A549 (cell line): ENCODE data around the gene MAP3K8. TPM values are rescaled to one million over a fixed set of nuclear protein-coding genes. Genes with fewer than 3 reads are reported as not detected.

Source experiments
- ATAC-seq, 2 experiments: fragments of 200-7000 bp in 1 of 2; fragments of >200 bp in 1 of 2; cut with Nextera tagmentation in 1 of 2; cut with Tn5 transposase in 1 of 2; 3 replicates each; pipeline versions ENCODE4 v1.8.0 to v1.9.1; 2018 to 2020; ENCODE audit warnings: mild to moderate bottlenecking in 1 of 2, moderate library complexity in 1 of 2
- CTCF ChIA-PET: fragments of 300-600 bp; sonication (Branson Sonifier 250); formaldehyde crosslinking; extraction: SDS; loops from one replicate; lab custom pipeline; 2021; ENCODE audit warnings: antibody characterized with exemption, inconsistent platforms; lab: Yijun Ruan, JAX
- POLR2A ChIA-PET: fragments of 350-600 bp; formaldehyde crosslinking; extraction: SDS; loops from one replicate; lab custom pipeline; 2021; ENCODE audit warnings: antibody characterized with exemption, inconsistent platforms; lab: Yijun Ruan, JAX
- DNase-seq, 2 experiments: peaks; one replicate each; pipeline versions ENCODE4 v3.0.0 to v3.0.0-alpha.2; 2011 to 2016; ENCODE audit warnings: low read depth in 1 of 2, low spot score in 1 of 2
- FAIRE-seq: peaks from 2 replicates; lab custom pipeline; 2011; peaks lifted over from hg19 to GRCh38; lab: Jason Lieb, UNC
- H3K27ac ChIP-seq, 2 experiments: fragments of >200 bp; sonication (Bioruptor Twin); formaldehyde crosslinking; 3 replicates each; pipeline ENCODE4 v1.5.1; 2016 to 2017
- H3K4me1 ChIP-seq: fragments of >200 bp; sonication (Bioruptor Twin); formaldehyde crosslinking; 3 replicates; pipeline ENCODE4 v1.6.1; 2016
- H3K4me2 ChIP-seq: fragments of >200 bp; sonication (Bioruptor Twin); formaldehyde crosslinking; 3 replicates; pipeline ENCODE4 v1.6.1; 2016
- H3K4me3 ChIP-seq: fragments of >200 bp; sonication (Bioruptor Twin); formaldehyde crosslinking; 3 replicates; pipeline ENCODE4 v1.5.1; 2016
- H3K9me3 ChIP-seq: fragments of >200 bp; sonication (Bioruptor Twin); formaldehyde crosslinking; 3 replicates; pipeline ENCODE4 v1.6.1; 2016
- CEBPB ChIP-seq, 2 experiments: fragments of >200 bp in 1 of 2; sonication (Bioruptor Twin) in 1 of 2; formaldehyde crosslinking in 1 of 2; IDR thresholded peaks; 2 replicates each; pipeline ENCODE4 v1.6.1; 2012 to 2016
- CHD2 ChIP-seq: fragments of 150-350 bp; IDR thresholded peaks from 2 replicates; pipeline ENCODE4 v1.6.1; 2014; ENCODE audit warnings: low read length; ENCODE audit not compliant: partially characterized antibody
- CHD4 ChIP-seq: fragments of 200-600 bp; sonication (generic); IDR thresholded peaks from 2 replicates; pipeline ENCODE4 v1.6.1; 2016; ENCODE audit warnings: antibody characterized with exemption, mild to moderate bottlenecking, borderline replicate concordance
- EHF ChIP-seq: fragments of 250-450 bp; sonication (Bioruptor Pico); IDR thresholded peaks from 2 replicates; pipeline ENCODE4 v1.5.0; 2020; ENCODE audit warnings: mild to moderate bottlenecking
- FOSB ChIP-seq: fragments of 250-450 bp; sonication (Bioruptor Pico); IDR thresholded peaks from 2 replicates; pipeline ENCODE4 v1.5.0; 2020; ENCODE audit warnings: mild to moderate bottlenecking, moderate library complexity
- FOSL2 ChIP-seq, 2 experiments: fragments of 450-650 bp in 1 of 2; fragments of >200 bp in 1 of 2; sonication (Bioruptor Twin) in 1 of 2; formaldehyde crosslinking; IDR thresholded peaks; 2 replicates each; pipeline versions ENCODE4 v1.5.0 to v1.6.1; 2016 to 2020; ENCODE audit warnings: mild to moderate bottlenecking in 1 of 2, moderate library complexity in 1 of 2
- FOXS1 ChIP-seq: fragments of 250-450 bp; sonication (Bioruptor Pico); IDR thresholded peaks from 2 replicates; pipeline ENCODE4 v1.5.0; 2020; ENCODE audit warnings: mild to moderate bottlenecking, moderate library complexity
- GATA3 ChIP-seq: IDR thresholded peaks from 2 replicates; pipeline ENCODE4 v1.6.1; 2012; ENCODE audit warnings: borderline replicate concordance
- HOXB5 ChIP-seq: fragments of 250-450 bp; sonication (Bioruptor Pico); IDR thresholded peaks from 2 replicates; pipeline ENCODE4 v1.5.0; 2020; ENCODE audit warnings: mild to moderate bottlenecking, moderate library complexity
- JUNB ChIP-seq: fragments of >200 bp; sonication (Bioruptor Twin); formaldehyde crosslinking; IDR thresholded peaks from 2 replicates; pipeline ENCODE4 v1.6.1; 2016
- MAFK ChIP-seq: fragments of 450-650 bp; IDR thresholded peaks from 2 replicates; pipeline ENCODE4 v1.6.1; 2014; ENCODE audit not compliant: partially characterized antibody
- MAZ ChIP-seq: fragments of 150-350 bp; IDR thresholded peaks from 2 replicates; pipeline ENCODE4 v1.6.1; 2014; ENCODE audit warnings: antibody characterized with exemption, low read depth, low read length, borderline replicate concordance
- NR3C1 ChIP-seq: fragments of >200 bp; sonication (Bioruptor Twin); formaldehyde crosslinking; IDR thresholded peaks from 3 replicates; pipeline ENCODE4 v1.6.1; 2017
- POLR2AphosphoS2 ChIP-seq: conservative IDR thresholded peaks from 2 replicates; pipeline ENCODE4 v1.6.1; 2012; ENCODE audit warnings: low read length, improper control_type of control experiment, inconsistent platforms
- TP53 ChIP-seq: fragments of 250-450 bp; sonication (Bioruptor Pico); IDR thresholded peaks from 2 replicates; pipeline ENCODE4 v1.5.0; 2021; ENCODE audit warnings: mild to moderate bottlenecking, moderate library complexity
- ZC3H11A ChIP-seq: fragments of 450-650 bp; IDR thresholded peaks from 2 replicates; pipeline ENCODE4 v1.6.1; 2014; ENCODE audit warnings: antibody characterized with exemption, mild to moderate bottlenecking
- ZFP36 ChIP-seq: fragments of 450-650 bp; IDR thresholded peaks from 2 replicates; pipeline ENCODE4 v1.6.1; 2014; ENCODE audit warnings: borderline replicate concordance; ENCODE audit not compliant: partially characterized antibody
- WGBS: methylation state at CpG from one replicate; pipeline ENCODE4 v1.1.6; 2017; ENCODE audit errors: missing lambda C conversion rate; 5-methylcytosine and 5-hydroxymethylcytosine counted together
- polyA plus RNA-seq, 4 experiments: library from polyadenylated mRNA; depleted of rRNA in 3 of 4; stranded (reverse); fragments of >200 nt; fragmentation: RNase III in 1 of 4; extraction: RNeasy Plus Mini Kit Qiagen cat#74134 plus additional on column Dnase treatment in 1 of 4; gene quantifications; 2 replicates in 3 of 4; 3 replicates in 1 of 4; pipeline ENCODE4 v1.2.3, GENCODE V29; 2011 to 2017
- TF ChIP-seq, protein P1 (sequence below): IDR thresholded peaks from 2 replicates; pipeline ENCODE4 v1.6.1; 2012; ENCODE audit warnings: low read depth, borderline replicate concordance
- TF ChIP-seq, protein P2 (sequence below): fragments of 150-350 bp; IDR thresholded peaks from 2 replicates; pipeline ENCODE4 v1.6.1; 2014; ENCODE audit warnings: low read depth, mild to moderate bottlenecking, low read length
- TF ChIP-seq, protein P3 (sequence below): fragments of 450-650 bp; IDR thresholded peaks from 2 replicates; pipeline ENCODE4 v1.6.1; 2014; ENCODE audit warnings: antibody characterized with exemption
- TF ChIP-seq, protein P4 (sequence below): fragments of 250-450 bp; sonication (Bioruptor Pico); IDR thresholded peaks from 2 replicates; pipeline ENCODE4 v1.5.0; 2020; ENCODE audit warnings: low read depth, mild to moderate bottlenecking, moderate library complexity
- TF ChIP-seq, protein P5 (sequence below): fragments of 250-450 bp; sonication (Bioruptor Pico); IDR thresholded peaks from 2 replicates; pipeline ENCODE4 v1.5.0; 2021; ENCODE audit warnings: mild to moderate bottlenecking, moderate library complexity, borderline replicate concordance

MAP3K8 gene
- polyA plus RNA-seq, 2 of the 4 experiments (the other 2 are of a cell fraction): 26.4 to 50.8 TPM

DNA sequence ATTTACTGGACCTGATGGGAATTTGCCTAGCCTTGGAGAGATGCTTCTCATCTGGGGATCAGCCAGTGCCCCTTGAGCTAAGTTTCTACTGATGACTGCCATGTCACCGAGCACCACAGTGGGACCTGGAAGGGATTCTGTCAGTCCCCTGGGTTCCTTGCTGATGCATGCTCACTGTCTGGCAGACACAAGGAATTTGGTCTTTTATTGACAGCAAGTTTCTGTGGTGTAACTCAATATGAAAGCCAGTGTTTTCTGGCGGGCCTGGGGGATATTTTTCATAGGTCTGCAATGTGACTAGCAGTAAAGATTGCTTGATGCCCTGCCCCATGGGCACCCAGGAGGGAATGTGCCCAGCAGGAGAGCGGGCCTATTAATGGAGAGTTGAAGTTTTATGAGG is 30.7 kb downstream of the MAP3K8 start:
- ChIA-PET CTCF (interaction anchor here (0.6 to 2.6 kb wide), 8 partner anchors 10 to 158 kb away, joined by 3 to 11 read pairs (median 4); no protein-coding TSS in a partner anchor), POLR2A (interaction anchor here (0.5 to 1.2 kb wide), 3 partner anchors 31 to 45 kb away, joined by 3 read pairs; partner anchors contain the start of gene MAP3K8)
- peak in 1 of 2 experiments; percentile 47; a peak in 3 of 6 replicates for ATAC-seq

DNA sequence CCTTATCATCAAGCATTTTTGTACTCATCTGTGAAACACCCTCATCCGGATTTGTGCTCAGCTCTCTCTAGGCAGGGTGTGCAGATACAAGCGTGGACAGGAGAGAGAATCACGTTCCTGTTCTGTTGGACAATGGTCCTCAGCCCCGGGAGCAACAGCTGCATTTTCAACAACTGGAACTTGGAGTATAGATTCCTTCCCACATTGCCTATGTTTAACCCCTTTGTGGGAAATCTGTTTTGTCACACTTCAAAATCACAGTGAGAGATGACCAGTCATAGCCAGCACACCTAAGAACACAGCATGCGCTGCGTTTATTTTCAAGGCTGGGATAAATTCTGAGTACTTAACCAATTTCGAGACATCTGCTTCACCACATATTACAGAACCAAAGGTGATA is 32.5 kb downstream of the MAP3K8 start:
- CTCF ChIA-PET: interaction anchor here (0.6 to 1.9 kb wide), 4 partner anchors 24 to 239 kb away, joined by 3 to 5 read pairs (median 3); no protein-coding TSS in a partner anchor
- 82% methylated on average over 7 of the region's 7 CpGs for WGBS
- POLR2A ChIA-PET: no interaction called here

More for the DNA sequence above, 30.7 kb downstream of the MAP3K8 start:
- no peak overlapping the region for H3K4me3 ChIP-seq
- no peak overlapping the region; the same call in 1 of the 3 replicates for H3K4me2 ChIP-seq
- H3K27ac ChIP-seq: peak overlapping the region in 1 of 2 experiments; percentile 58; a peak in 3 of 6 replicates
- 86% methylated on average over 3 of the region's 3 CpGs for WGBS
- no peaks in the 10 kb centered on the region for H3K9me3 ChIP-seq
- no peak for FAIRE-seq
- no peak for TF ChIP-seq JUNB
- no peak for TF ChIP-seq CEBPB (IDR thresholded peaks at IDR 0.05)
- TF ChIP-seq, protein P1, sequence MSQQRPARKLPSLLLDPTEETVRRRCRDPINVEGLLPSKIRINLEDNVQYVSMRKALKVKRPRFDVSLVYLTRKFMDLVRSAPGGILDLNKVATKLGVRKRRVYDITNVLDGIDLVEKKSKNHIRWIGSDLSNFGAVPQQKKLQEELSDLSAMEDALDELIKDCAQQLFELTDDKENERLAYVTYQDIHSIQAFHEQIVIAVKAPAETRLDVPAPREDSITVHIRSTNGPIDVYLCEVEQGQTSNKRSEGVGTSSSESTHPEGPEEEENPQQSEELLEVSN: no peak
- TF ChIP-seq, protein P2, sequence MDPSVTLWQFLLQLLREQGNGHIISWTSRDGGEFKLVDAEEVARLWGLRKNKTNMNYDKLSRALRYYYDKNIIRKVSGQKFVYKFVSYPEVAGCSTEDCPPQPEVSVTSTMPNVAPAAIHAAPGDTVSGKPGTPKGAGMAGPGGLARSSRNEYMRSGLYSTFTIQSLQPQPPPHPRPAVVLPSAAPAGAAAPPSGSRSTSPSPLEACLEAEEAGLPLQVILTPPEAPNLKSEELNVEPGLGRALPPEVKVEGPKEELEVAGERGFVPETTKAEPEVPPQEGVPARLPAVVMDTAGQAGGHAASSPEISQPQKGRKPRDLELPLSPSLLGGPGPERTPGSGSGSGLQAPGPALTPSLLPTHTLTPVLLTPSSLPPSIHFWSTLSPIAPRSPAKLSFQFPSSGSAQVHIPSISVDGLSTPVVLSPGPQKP: no peak
- TF ChIP-seq CHD4: no peak
- TF ChIP-seq, protein P3, sequence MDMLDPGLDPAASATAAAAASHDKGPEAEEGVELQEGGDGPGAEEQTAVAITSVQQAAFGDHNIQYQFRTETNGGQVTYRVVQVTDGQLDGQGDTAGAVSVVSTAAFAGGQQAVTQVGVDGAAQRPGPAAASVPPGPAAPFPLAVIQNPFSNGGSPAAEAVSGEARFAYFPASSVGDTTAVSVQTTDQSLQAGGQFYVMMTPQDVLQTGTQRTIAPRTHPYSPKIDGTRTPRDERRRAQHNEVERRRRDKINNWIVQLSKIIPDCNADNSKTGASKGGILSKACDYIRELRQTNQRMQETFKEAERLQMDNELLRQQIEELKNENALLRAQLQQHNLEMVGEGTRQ: no peak
- no peak for TF ChIP-seq FOSB
- no peak for TF ChIP-seq ZC3H11A
- TF ChIP-seq, protein P4, sequence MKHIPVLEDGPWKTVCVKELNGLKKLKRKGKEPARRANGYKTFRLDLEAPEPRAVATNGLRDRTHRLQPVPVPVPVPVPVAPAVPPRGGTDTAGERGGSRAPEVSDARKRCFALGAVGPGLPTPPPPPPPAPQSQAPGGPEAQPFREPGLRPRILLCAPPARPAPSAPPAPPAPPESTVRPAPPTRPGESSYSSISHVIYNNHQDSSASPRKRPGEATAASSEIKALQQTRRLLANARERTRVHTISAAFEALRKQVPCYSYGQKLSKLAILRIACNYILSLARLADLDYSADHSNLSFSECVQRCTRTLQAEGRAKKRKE (CRISPR knock-in tag): no peak
- no peak for TF ChIP-seq MAFK
- no peak for TF ChIP-seq FOXS1 (CRISPR knock-in tag)
- TF ChIP-seq, protein P5, sequence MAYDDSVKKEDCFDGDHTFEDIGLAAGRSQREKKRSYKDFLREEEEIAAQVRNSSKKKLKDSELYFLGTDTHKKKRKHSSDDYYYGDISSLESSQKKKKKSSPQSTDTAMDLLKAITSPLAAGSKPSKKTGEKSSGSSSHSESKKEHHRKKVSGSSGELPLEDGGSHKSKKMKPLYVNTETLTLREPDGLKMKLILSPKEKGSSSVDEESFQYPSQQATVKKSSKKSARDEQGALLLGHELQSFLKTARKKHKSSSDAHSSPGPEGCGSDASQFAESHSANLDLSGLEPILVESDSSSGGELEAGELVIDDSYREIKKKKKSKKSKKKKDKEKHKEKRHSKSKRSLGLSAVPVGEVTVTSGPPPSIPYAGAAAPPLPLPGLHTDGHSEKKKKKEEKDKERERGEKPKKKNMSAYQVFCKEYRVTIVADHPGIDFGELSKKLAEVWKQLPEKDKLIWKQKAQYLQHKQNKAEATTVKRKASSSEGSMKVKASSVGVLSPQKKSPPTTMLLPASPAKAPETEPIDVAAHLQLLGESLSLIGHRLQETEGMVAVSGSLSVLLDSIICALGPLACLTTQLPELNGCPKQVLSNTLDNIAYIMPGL (CRISPR knock-in tag): no peak
- TF ChIP-seq GATA3: no peak
- no peak for TF ChIP-seq TP53 (CRISPR knock-in tag)
- no peak for DNase-seq
- peaks cover 15% of the 10 kb centered on the region for H3K4me1 ChIP-seq

More for the DNA sequence above, 32.5 kb downstream of the MAP3K8 start:
- H3K4me1 ChIP-seq: peaks cover 15% of the 10 kb centered on the region
- no peak for FAIRE-seq
- H3K4me3 ChIP-seq: no peak overlapping the region
- 0 out of 6 replicates have a peak overlapping the region, but pooled peaks of 1 of the 2 experiments have one; percentile 20 for H3K27ac ChIP-seq
- DNase-seq: no peak
- TF ChIP-seq EHF (CRISPR knock-in tag) (no peak), CHD2 (no peak), ZFP36 (no peak), NR3C1 (no peak), HOXB5 (CRISPR knock-in tag) (no peak), FOSL2 (IDR thresholded peaks at IDR 0.05) (no peak), FOSL2 (CRISPR knock-in tag; IDR thresholded peaks at IDR 0.05) (no peak), TP53 (CRISPR knock-in tag) (no peak), POLR2AphosphoS2 (no peak), MAZ (no peak)
- TF ChIP-seq, protein P1: no peak
- TF ChIP-seq, protein P2: no peak
- H3K9me3 ChIP-seq: no peaks in the 10 kb centered on the region
- no peak overlapping the region for H3K4me2 ChIP-seq
- no peak for ATAC-seq
